ENCODE results near the gene MCF2L.

Gene MCF2L

GRCh38 chr13:112957295-112957677, 11.7 kb upstream of the MCF2L start:
- TF ChIP-seq TAF1 (IDR thresholded peaks at IDR 0.05; ENCODE audit: borderline replicate concordance, insufficient read depth, low read length) (no peak), FOXP2 (optimal IDR thresholded peaks at IDR 0.05; ENCODE audit: borderline replicate concordance, extremely low read depth, extremely low read length, insufficient read depth) (no peak), SIN3A (IDR thresholded peaks at IDR 0.05; ENCODE audit: borderline replicate concordance, insufficient read depth, low read length) (no peak), POLR2AphosphoS5 (IDR thresholded peaks at IDR 0.05; ENCODE audit: low read depth, low read length) (no peak)

- TF ChIP-seq REST (IDR thresholded peaks at IDR 0.05; ENCODE audit: insufficient read depth in 1 of 2, low read depth in 2 of 2, low read length in 2 of 2): no peak
- TF ChIP-seq SIN3A (IDR thresholded peaks at IDR 0.05; ENCODE audit: borderline replicate concordance, insufficient read depth, low read length): no peak
- no peak for TF ChIP-seq FOXP2 (optimal IDR thresholded peaks at IDR 0.05; ENCODE audit: borderline replicate concordance, extremely low read depth, extremely low read length, insufficient read depth)
- no peak for TF ChIP-seq TAF1 (IDR thresholded peaks at IDR 0.05; ENCODE audit: borderline replicate concordance, insufficient read depth, low read length)
- TF ChIP-seq POLR2AphosphoS5 (IDR thresholded peaks at IDR 0.05; ENCODE audit: low read depth, low read length): no peak
Observed at GRCh38 chr13:112958127-112958989, 10.7 kb upstream of the MCF2L start.

- no peak for TF ChIP-seq REST (IDR thresholded peaks at IDR 0.05; ENCODE audit: insufficient read depth in 1 of 2, low read depth in 2 of 2, low read length in 2 of 2)
- no peak for TF ChIP-seq POLR2AphosphoS5 (IDR thresholded peaks at IDR 0.05; ENCODE audit: low read depth, low read length)
- TF ChIP-seq SIN3A (IDR thresholded peaks at IDR 0.05; ENCODE audit: borderline replicate concordance, insufficient read depth, low read length): no peak
- TF ChIP-seq TAF1 (IDR thresholded peaks at IDR 0.05; ENCODE audit: borderline replicate concordance, insufficient read depth, low read length): no peak
- TF ChIP-seq FOXP2 (optimal IDR thresholded peaks at IDR 0.05; ENCODE audit: borderline replicate concordance, extremely low read depth, extremely low read length, insufficient read depth): no peak
Observed at GRCh38 chr13:112959206-112959605, 9.8 kb upstream of the MCF2L start.

GRCh38 chr13:112959701-112960542, 9.1 kb upstream of the MCF2L start:
- TF ChIP-seq FOXP2 (optimal IDR thresholded peaks at IDR 0.05; ENCODE audit: borderline replicate concordance, extremely low read depth, extremely low read length, insufficient read depth) (no peak), TAF1 (IDR thresholded peaks at IDR 0.05; ENCODE audit: borderline replicate concordance, insufficient read depth, low read length) (no peak), REST (IDR thresholded peaks at IDR 0.05; ENCODE audit: insufficient read depth in 1 of 2, low read depth in 2 of 2, low read length in 2 of 2) (no peak), SIN3A (IDR thresholded peaks at IDR 0.05; ENCODE audit: borderline replicate concordance, insufficient read depth, low read length) (no peak), POLR2AphosphoS5 (IDR thresholded peaks at IDR 0.05; ENCODE audit: low read depth, low read length) (no peak)

- TF ChIP-seq FOXP2 (optimal IDR thresholded peaks at IDR 0.05; ENCODE audit: borderline replicate concordance, extremely low read depth, extremely low read length, insufficient read depth): no peak
- no peak for TF ChIP-seq POLR2AphosphoS5 (IDR thresholded peaks at IDR 0.05; ENCODE audit: low read depth, low read length)
- no peak for TF ChIP-seq TAF1 (IDR thresholded peaks at IDR 0.05; ENCODE audit: borderline replicate concordance, insufficient read depth, low read length)
- TF ChIP-seq SIN3A (IDR thresholded peaks at IDR 0.05; ENCODE audit: borderline replicate concordance, insufficient read depth, low read length): no peak
- TF ChIP-seq REST (IDR thresholded peaks at IDR 0.05; ENCODE audit: insufficient read depth in 1 of 2, low read depth in 2 of 2, low read length in 2 of 2): no peak
Observed at GRCh38 chr13:112960706-112961105, 8.3 kb upstream of the MCF2L start.
